GM12872 (cell line): ENCODE results near the gene NRGN.

Source experiments
- CTCF ChIP-seq: IDR thresholded peaks from 3 replicates; pipeline ENCODE4 v1.5.1; 2011; ENCODE audit warnings: low read depth, mild to moderate bottlenecking, low read length, moderate library complexity; ENCODE audit not compliant: insufficient read depth

Gene NRGN

GRCh38 chr11:124779568-124779967, 39.8 kb downstream of the NRGN start:
- no peak for TF ChIP-seq CTCF

DNA sequence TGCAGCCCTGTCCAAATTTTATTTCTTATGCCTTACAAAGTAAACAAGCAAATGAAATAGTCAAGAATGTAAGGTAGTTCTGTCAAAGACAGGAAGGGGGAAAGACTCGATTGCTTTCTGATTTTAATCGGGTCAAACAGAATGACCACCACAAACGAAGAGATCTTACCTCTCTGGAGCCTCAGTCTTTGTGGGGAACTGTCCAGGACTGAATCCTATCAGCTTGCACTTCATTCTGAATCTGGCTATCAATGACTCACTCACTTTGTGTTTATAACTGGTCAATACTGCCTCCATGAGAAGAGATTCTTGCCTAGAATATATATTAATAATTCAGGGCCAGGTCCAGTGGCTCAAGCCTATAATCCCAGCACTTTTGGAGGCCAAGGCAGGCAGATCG, 43.3 kb downstream of the NRGN start:
- TF ChIP-seq CTCF = no peak

DNA sequence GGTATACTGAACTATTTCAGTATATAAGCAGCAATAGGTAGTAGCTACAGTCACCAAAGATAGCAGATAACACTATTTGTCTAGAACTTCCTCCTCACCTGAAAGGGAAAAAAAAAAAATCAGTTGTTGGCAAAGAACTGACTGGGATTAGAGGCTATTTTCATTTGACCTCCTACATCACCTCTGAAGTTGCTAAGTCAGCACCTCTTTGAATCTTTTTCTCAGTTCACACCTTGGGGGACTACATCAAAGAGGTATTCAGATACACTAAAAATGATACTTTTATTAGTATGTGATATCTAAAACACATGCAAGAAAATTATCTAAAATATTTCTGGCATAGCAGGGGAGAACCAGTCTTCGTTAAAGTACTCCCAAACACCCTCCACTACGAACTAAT, 44.3 kb downstream of the NRGN start:
- TF ChIP-seq CTCF = no peak

DNA sequence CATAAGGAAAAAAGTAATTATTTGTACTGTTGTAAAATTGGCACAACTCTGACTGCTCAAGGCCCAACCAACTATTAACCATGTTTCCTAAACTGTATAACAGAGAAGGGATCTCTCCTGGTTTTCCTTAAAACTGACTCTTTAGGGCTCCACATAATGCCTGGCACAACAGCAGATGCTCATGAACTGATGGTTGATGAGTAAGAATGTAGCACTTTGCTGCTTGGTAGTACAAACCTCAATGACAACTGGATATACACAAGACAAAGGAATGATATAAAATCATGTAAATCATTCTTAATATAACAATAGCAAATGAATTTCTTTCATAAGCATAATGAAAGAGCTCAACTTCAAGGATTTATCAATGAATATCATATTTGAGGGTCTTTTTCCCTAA, 48.8 kb downstream of the NRGN start:
- TF ChIP-seq CTCF = no peak

DNA sequence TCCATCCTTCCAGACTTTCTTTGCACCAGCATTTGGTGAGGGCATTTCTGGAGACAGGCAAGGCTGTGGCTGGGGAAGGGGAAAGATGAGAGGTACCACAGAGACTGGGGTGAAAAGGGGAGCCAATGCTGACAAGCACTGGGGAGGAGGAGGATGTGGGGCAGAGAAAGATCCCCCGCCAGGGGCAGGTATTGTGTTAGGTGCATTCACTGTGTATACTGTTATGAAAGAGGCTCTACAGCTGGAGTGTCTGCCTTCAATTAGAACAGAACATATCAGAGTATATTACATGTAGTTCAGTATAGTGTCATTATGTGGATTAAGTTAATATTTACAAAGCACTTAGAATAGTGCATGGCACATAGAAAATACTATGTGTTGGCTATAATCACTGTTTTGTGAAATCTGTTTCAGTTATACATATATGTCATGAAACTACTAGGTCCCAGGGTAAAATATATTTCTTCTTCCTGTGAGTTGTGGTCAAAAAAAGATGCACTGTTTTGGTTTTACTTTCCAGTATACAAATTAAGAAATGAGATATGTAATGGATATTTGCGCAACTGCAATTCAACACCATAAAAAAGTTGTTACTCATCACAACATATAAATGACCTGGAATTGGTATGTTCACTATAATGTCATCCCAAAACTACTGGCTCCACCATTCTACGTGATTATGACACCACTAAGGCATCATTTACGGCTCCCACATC, 52.0 kb downstream of the NRGN start:
- no peak for TF ChIP-seq CTCF

- TF ChIP-seq CTCF = peak; percentile 71
These were observed 53.9 kb downstream of the NRGN start for GRCh38 chr11:124793466-124794278.

GRCh38 chr11:124796312-124796711, 56.6 kb downstream of the NRGN start:
- TF ChIP-seq CTCF = no peak
